GM18907 (cell line): Measurements from ENCODE around the gene BABAM2.

Experiments
- ATAC-seq: cut with Tn5 transposase; IDR thresholded peaks from one replicate; pipeline ENCODE4 v1.9.1; 2021; ENCODE audit warnings: mild to moderate bottlenecking, moderate library complexity; ENCODE audit not compliant: unreplicated experiment

The BABAM2 gene

GRCh38 chr2:27907547-27907946, 17.0 kb downstream of the BABAM2 start:
- ATAC-seq, result no peak

GRCh38 chr2:27909901-27910300, 19.4 kb downstream of the BABAM2 start:
- no peak for ATAC-seq

GRCh38 chr2:27911458-27912210, 21.1 kb downstream of the BABAM2 start:
- no peak for ATAC-seq

GRCh38 chr2:27912512-27912911, 22.0 kb downstream of the BABAM2 start:
- no peak for ATAC-seq

GRCh38 chr2:27914041-27914804, 23.7 kb downstream of the BABAM2 start:
- no peak for ATAC-seq

GRCh38 chr2:27914805-27915175, 24.3 kb downstream of the BABAM2 start:
- no peak for ATAC-seq

- ATAC-seq, result no peak
Observed at GRCh38 chr2:27915191-27915590, 24.7 kb downstream of the BABAM2 start.

GRCh38 chr2:27915874-27916273, 25.3 kb downstream of the BABAM2 start:
- no peak for ATAC-seq

GRCh38 chr2:27916293-27916995, 25.9 kb downstream of the BABAM2 start:
- ATAC-seq, result no peak

- ATAC-seq, result no peak
Observed at GRCh38 chr2:27920148-27920885, 29.8 kb downstream of the BABAM2 start.

GRCh38 chr2:27921424-27921823, 30.9 kb downstream of the BABAM2 start:
- no peak for ATAC-seq

GRCh38 chr2:27921880-27922547, 31.5 kb downstream of the BABAM2 start:
- ATAC-seq, result no peak

- ATAC-seq, result no peak
Observed at GRCh38 chr2:27922842-27923241, 32.3 kb downstream of the BABAM2 start.

- ATAC-seq, result no peak
Observed at GRCh38 chr2:27925766-27926472, 35.4 kb downstream of the BABAM2 start.

GRCh38 chr2:27929916-27930486, 39.5 kb downstream of the BABAM2 start:
- no peak for ATAC-seq

- ATAC-seq, result no peak
Observed at GRCh38 chr2:27931361-27931950, 40.9 kb downstream of the BABAM2 start.

GRCh38 chr2:27932396-27932795, 41.9 kb downstream of the BABAM2 start:
- no peak for ATAC-seq

- ATAC-seq, result no peak
Observed at GRCh38 chr2:27935026-27935425, 44.5 kb downstream of the BABAM2 start.

- no peak for ATAC-seq
Observed at GRCh38 chr2:27940090-27940671, 49.7 kb downstream of the BABAM2 start.
